HEK293 (cell line): ENCODE measurements around the gene OAT.

Experiments
- SALL2 ChIP-seq: fragments of 450-650 bp; formaldehyde crosslinking; IDR thresholded peaks from 2 replicates; pipeline ENCODE4 v1.5.0; 2017; ENCODE audit warnings: missing biosample characterization, mild to moderate bottlenecking, missing genetic modification characterization, borderline replicate concordance
- ZNF354C ChIP-seq: fragments of 450-650 bp; formaldehyde crosslinking; IDR thresholded peaks from 2 replicates; pipeline ENCODE4 v1.5.1; 2016; ENCODE audit warnings: missing biosample characterization, missing genetic modification characterization, low read depth, borderline replicate concordance
- TF ChIP-seq, protein P1 (sequence below): fragments of 450-650 bp; formaldehyde crosslinking; IDR thresholded peaks from 2 replicates; pipeline ENCODE4 v1.5.1; 2016; ENCODE audit warnings: missing biosample characterization, missing genetic modification characterization, low read depth
- TF ChIP-seq, protein P2 (sequence below): fragments of 450-650 bp; formaldehyde crosslinking; IDR thresholded peaks from 2 replicates; pipeline ENCODE4 v1.5.1; 2017; ENCODE audit warnings: missing biosample characterization, missing genetic modification characterization

DNA sequence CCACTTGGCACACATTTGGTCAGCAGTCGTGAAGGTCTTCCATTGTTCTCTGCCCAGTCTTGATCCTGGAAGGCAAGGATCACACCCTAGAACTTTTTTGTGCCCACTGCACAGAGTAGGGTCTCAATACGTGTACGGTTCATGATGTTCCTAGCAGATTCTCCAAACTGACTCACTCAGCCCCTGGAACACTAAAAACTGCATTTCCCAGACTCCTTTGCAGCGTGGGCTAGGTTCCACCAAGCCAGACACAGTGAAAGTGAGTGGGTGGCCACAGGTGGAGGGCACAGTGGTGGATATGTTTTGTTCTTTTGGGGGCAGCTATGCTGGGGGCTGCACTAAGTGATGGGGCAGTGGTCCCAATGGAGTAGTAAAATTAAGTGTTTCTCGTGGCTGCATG lies 41.4 kb upstream of the OAT start:
- TF ChIP-seq SALL2 (no peak), ZNF354C (tag by site-specific recombination) (no peak)
- TF ChIP-seq, protein P1, sequence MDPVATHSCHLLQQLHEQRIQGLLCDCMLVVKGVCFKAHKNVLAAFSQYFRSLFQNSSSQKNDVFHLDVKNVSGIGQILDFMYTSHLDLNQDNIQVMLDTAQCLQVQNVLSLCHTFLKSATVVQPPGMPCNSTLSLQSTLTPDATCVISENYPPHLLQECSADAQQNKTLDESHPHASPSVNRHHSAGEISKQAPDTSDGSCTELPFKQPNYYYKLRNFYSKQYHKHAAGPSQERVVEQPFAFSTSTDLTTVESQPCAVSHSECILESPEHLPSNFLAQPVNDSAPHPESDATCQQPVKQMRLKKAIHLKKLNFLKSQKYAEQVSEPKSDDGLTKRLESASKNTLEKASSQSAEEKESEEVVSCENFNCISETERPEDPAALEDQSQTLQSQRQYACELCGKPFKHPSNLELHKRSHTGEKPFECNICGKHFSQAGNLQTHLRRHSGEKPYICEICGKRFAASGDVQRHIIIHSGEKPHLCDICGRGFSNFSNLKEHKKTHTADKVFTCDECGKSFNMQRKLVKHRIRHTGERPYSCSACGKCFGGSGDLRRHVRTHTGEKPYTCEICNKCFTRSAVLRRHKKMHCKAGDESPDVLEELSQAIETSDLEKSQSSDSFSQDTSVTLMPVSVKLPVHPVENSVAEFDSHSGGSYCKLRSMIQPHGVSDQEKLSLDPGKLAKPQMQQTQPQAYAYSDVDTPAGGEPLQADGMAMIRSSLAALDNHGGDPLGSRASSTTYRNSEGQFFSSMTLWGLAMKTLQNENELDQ: no peak
- TF ChIP-seq, protein P2, sequence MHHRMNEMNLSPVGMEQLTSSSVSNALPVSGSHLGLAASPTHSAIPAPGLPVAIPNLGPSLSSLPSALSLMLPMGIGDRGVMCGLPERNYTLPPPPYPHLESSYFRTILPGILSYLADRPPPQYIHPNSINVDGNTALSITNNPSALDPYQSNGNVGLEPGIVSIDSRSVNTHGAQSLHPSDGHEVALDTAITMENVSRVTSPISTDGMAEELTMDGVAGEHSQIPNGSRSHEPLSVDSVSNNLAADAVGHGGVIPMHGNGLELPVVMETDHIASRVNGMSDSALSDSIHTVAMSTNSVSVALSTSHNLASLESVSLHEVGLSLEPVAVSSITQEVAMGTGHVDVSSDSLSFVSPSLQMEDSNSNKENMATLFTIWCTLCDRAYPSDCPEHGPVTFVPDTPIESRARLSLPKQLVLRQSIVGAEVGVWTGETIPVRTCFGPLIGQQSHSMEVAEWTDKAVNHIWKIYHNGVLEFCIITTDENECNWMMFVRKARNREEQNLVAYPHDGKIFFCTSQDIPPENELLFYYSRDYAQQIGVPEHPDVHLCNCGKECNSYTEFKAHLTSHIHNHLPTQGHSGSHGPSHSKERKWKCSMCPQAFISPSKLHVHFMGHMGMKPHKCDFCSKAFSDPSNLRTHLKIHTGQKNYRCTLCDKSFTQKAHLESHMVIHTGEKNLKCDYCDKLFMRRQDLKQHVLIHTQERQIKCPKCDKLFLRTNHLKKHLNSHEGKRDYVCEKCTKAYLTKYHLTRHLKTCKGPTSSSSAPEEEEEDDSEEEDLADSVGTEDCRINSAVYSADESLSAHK (tag by site-specific recombination): no peak
